ENCODE measurements around the gene GSTM2.

Gene GSTM2

GRCh38 chr1:109637446-109637845 is 30.4 kb upstream of the GSTM2 start:
- H3K36me3 Mint-ChIP-seq, result no peaks in the 10 kb centered on the region
- H3K9me3 Mint-ChIP-seq, result no peaks in the 10 kb centered on the region
- H3K27me3 Mint-ChIP-seq, result no peaks in the 10 kb centered on the region
- H3K4me1 Mint-ChIP-seq, result peaks cover 18% of the 10 kb centered on the region
- no peak overlapping the region for H3K27ac Mint-ChIP-seq
- H3K4me3 Mint-ChIP-seq, result no peak overlapping the region

GRCh38 chr1:109639063-109639840 is 28.6 kb upstream of the GSTM2 start:
- no peak overlapping the region for H3K27ac Mint-ChIP-seq

GRCh38 chr1:109639841-109640184 is 28.0 kb upstream of the GSTM2 start:
- Mint-ChIP-seq H3K36me3 (no peaks in the 10 kb centered on the region), H3K27ac (no peak overlapping the region), H3K27me3 (no peaks in the 10 kb centered on the region), H3K4me3 (no peak overlapping the region), H3K9me3 (no peaks in the 10 kb centered on the region), H3K4me1 (peaks cover 11% of the 10 kb centered on the region)

More at GRCh38 chr1:109639063-109639840, 28.6 kb upstream of the GSTM2 start:
- H3K9me3 Mint-ChIP-seq, result no peaks in the 10 kb centered on the region
- H3K27me3 Mint-ChIP-seq, result no peaks in the 10 kb centered on the region
- H3K4me1 Mint-ChIP-seq, result peaks cover 16% of the 10 kb centered on the region
- no peaks in the 10 kb centered on the region for H3K36me3 Mint-ChIP-seq
- no peak overlapping the region for H3K4me3 Mint-ChIP-seq

GRCh38 chr1:109640285-109640865 is 27.5 kb upstream of the GSTM2 start:
- H3K27me3 Mint-ChIP-seq, result no peaks in the 10 kb centered on the region
- no peak overlapping the region for H3K27ac Mint-ChIP-seq
- peaks cover 5% of the 10 kb centered on the region for H3K4me1 Mint-ChIP-seq
- no peaks in the 10 kb centered on the region for H3K9me3 Mint-ChIP-seq
- H3K36me3 Mint-ChIP-seq, result no peaks in the 10 kb centered on the region
- no peak overlapping the region for H3K4me3 Mint-ChIP-seq

GRCh38 chr1:109641078-109641740 is 26.6 kb upstream of the GSTM2 start:
- Mint-ChIP-seq H3K9me3 (no peaks in the 10 kb centered on the region), H3K4me1 (peaks cover 3% of the 10 kb centered on the region), H3K27me3 (no peaks in the 10 kb centered on the region)

GRCh38 chr1:109641861-109642260 is 26.0 kb upstream of the GSTM2 start:
- no peak overlapping the region for H3K27ac Mint-ChIP-seq

More at GRCh38 chr1:109641078-109641740, 26.6 kb upstream of the GSTM2 start:
- Mint-ChIP-seq H3K27ac (no peak overlapping the region), H3K36me3 (no peaks in the 10 kb centered on the region), H3K4me3 (no peak overlapping the region)

GRCh38 chr1:109642626-109643025 is 25.2 kb upstream of the GSTM2 start:
- no peak overlapping the region for H3K4me3 Mint-ChIP-seq
- H3K27ac Mint-ChIP-seq, result no peak overlapping the region
- peaks cover 3% of the 10 kb centered on the region for H3K4me1 Mint-ChIP-seq
- no peaks in the 10 kb centered on the region for H3K27me3 Mint-ChIP-seq
- H3K9me3 Mint-ChIP-seq, result no peaks in the 10 kb centered on the region
- H3K36me3 Mint-ChIP-seq, result no peaks in the 10 kb centered on the region

More at GRCh38 chr1:109641861-109642260, 26.0 kb upstream of the GSTM2 start:
- H3K4me3 Mint-ChIP-seq, result no peak overlapping the region
- no peaks in the 10 kb centered on the region for H3K9me3 Mint-ChIP-seq
- H3K4me1 Mint-ChIP-seq, result peaks cover 3% of the 10 kb centered on the region
- no peaks in the 10 kb centered on the region for H3K27me3 Mint-ChIP-seq
- no peaks in the 10 kb centered on the region for H3K36me3 Mint-ChIP-seq

- H3K9me3 Mint-ChIP-seq, result no peaks in the 10 kb centered on the region
- H3K27me3 Mint-ChIP-seq, result no peaks in the 10 kb centered on the region
- no peak overlapping the region for H3K27ac Mint-ChIP-seq
- no peaks in the 10 kb centered on the region for H3K36me3 Mint-ChIP-seq
- no peak overlapping the region for H3K4me3 Mint-ChIP-seq
- peaks cover 3% of the 10 kb centered on the region for H3K4me1 Mint-ChIP-seq
These were observed 24.2 kb upstream of the GSTM2 start for GRCh38 chr1:109643385-109644230.

- Mint-ChIP-seq H3K4me1 (peaks cover 3% of the 10 kb centered on the region), H3K27me3 (no peaks in the 10 kb centered on the region), H3K4me3 (no peak overlapping the region), H3K27ac (no peak overlapping the region), H3K9me3 (no peaks in the 10 kb centered on the region), H3K36me3 (no peaks in the 10 kb centered on the region)
These were observed 23.2 kb upstream of the GSTM2 start for GRCh38 chr1:109644670-109645069.

GRCh38 chr1:109649491-109649914 is 18.4 kb upstream of the GSTM2 start:
- Mint-ChIP-seq H3K27ac (no peak overlapping the region), H3K27me3 (peaks cover 3% of the 10 kb centered on the region), H3K4me1 (no peaks in the 10 kb centered on the region), H3K9me3 (no peaks in the 10 kb centered on the region), H3K36me3 (no peaks in the 10 kb centered on the region), H3K4me3 (no peak overlapping the region)

GRCh38 chr1:109650609-109651008 is 17.2 kb upstream of the GSTM2 start:
- peaks cover 3% of the 10 kb centered on the region for H3K27me3 Mint-ChIP-seq
- no peak overlapping the region for H3K4me3 Mint-ChIP-seq
- H3K9me3 Mint-ChIP-seq, result no peaks in the 10 kb centered on the region
- no peaks in the 10 kb centered on the region for H3K36me3 Mint-ChIP-seq
- H3K27ac Mint-ChIP-seq, result no peak overlapping the region
- H3K4me1 Mint-ChIP-seq, result peaks cover 9% of the 10 kb centered on the region

- no peak overlapping the region for H3K27ac Mint-ChIP-seq
These were observed 15.5 kb upstream of the GSTM2 start for GRCh38 chr1:109652402-109652801.

GRCh38 chr1:109653306-109653705 is 14.6 kb upstream of the GSTM2 start:
- H3K27ac Mint-ChIP-seq, result no peak overlapping the region
- H3K4me3 Mint-ChIP-seq, result no peak overlapping the region
- H3K27me3 Mint-ChIP-seq, result peaks cover 3% of the 10 kb centered on the region
- H3K4me1 Mint-ChIP-seq, result peaks cover 17% of the 10 kb centered on the region
- H3K36me3 Mint-ChIP-seq, result no peaks in the 10 kb centered on the region
- no peaks in the 10 kb centered on the region for H3K9me3 Mint-ChIP-seq

More at GRCh38 chr1:109652402-109652801, 15.5 kb upstream of the GSTM2 start:
- Mint-ChIP-seq H3K4me1 (peaks cover 17% of the 10 kb centered on the region), H3K9me3 (no peaks in the 10 kb centered on the region), H3K36me3 (no peaks in the 10 kb centered on the region), H3K4me3 (no peak overlapping the region), H3K27me3 (peaks cover 3% of the 10 kb centered on the region)

- no peak overlapping the region for H3K4me3 Mint-ChIP-seq
- H3K36me3 Mint-ChIP-seq, result no peaks in the 10 kb centered on the region
- peak overlapping the region; percentile 7 for H3K27ac Mint-ChIP-seq
- no peaks in the 10 kb centered on the region for H3K9me3 Mint-ChIP-seq
- peaks cover 3% of the 10 kb centered on the region for H3K27me3 Mint-ChIP-seq
- peaks cover 17% of the 10 kb centered on the region for H3K4me1 Mint-ChIP-seq
These were observed 13.3 kb upstream of the GSTM2 start for GRCh38 chr1:109654519-109654918.

Data from activated naive CD4-positive, alpha-beta T cell treated with anti-CD3 and anti-CD28 coated beads, Interleukin-2, amount 50 U/mL, for 24 hours (primary cell).